Measurements from ENCODE around the gene SETBP1.

The SETBP1 gene

GRCh38 chr18:45049578-45050319 is 369.1 kb downstream of the SETBP1 start:
- DNase-seq = no peak

- DNase-seq = no peak
Measured at GRCh38 chr18:45050712-45051601, 370.3 kb downstream of the SETBP1 start.

- DNase-seq = no peak
Measured at GRCh38 chr18:45054636-45055035, 373.9 kb downstream of the SETBP1 start.

DNA sequence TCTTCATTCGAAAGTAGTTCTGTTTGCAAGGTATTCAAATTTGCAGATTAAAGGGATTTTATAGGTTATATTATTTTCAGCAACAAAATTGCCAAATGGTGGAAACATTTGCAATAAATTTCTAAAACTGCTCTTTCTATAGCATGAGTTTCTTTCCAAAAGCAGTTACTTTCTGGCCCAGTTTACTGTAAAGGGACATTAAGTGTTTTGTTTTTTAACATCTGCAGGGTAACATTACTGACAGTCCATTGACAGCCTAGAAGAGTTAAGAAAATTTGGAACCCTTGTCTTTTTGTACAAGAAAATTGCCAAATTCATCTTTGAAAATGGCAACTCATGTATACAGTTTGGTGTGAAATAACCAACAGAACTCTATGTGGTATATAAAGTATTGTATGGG is 375.1 kb downstream of the SETBP1 start:
- DNase-seq = no peak

DNA sequence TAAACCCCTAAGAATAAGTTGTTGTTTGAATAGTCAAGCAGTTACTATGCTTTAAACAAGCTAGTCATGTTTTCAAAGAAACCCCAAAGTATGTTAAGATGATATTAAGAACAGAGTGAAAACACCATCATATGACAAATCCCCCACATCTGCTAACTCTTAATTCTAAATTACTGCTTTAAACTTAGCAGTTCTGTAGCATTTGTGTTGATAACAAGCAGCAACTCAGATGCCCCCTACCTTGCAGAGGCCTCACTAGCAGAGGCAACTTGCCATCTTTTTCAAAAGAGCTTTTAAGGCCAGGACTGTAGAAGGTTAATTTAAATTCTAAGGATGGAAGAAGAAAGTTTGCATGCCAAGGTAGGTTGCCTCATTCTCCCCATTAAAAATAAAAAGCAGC is 376.2 kb downstream of the SETBP1 start:
- DNase-seq = no peak

- no peak for DNase-seq
Measured at GRCh38 chr18:45057955-45058600, 377.4 kb downstream of the SETBP1 start.

DNA sequence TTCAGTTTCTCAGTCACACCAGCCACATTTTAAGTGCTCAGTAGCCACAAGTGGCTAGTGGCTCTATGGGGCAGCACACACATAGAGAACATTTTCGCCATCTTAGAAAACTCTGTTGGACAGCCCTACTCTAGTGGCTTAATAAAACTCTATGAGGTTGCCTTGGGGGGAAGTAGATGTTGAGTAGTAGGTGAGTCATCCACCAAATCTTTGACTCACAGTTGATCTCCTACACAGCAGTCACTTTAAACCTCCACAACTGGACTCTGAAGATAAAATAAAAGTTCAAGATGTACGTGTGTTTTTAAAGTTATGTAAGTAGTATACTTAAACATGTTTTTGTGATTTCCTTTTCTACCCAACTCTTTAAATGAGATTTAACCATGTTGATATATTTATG is 379.0 kb downstream of the SETBP1 start:
- no peak for DNase-seq

DNA sequence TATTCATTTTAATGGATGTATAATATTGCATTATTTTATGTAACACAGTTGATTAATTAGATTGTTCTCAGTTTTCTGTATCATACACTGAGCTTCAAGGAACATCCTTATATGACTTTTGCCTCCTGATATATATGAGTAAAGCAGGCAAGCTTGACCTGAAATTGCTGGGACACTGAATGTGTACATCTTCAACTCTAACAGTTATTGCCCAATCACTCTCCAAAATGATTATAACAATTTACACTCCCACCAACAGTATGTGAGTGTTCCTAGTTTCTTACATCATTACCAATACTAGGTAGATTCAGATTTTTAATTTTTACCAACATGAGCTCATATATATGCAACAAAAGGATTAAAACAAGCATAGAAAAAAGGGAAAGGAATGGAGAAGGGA is 379.4 kb downstream of the SETBP1 start:
- DNase-seq = no peak

DNA sequence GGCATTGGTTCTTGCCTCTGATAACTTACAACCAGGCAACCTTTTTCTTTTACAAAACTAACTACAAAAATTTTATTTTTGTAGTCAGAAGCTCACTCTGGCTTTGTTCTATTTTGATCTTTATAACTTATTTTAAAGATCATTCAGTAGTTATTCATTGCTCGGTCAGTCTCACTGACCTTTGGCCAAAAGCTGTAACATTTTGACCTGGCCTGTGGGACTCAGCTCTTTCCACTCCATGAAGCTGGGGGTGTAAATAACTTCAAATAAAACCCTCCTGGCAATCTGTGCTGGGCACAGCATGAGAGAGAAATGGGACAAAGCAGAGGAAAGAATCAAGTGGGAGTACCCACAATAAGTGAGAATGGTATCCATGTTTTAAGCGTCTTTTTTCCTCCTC is 380.7 kb downstream of the SETBP1 start:
- no peak for DNase-seq

GRCh38 chr18:45063246-45064038 is 382.8 kb downstream of the SETBP1 start:
- DNase-seq = no peak

GRCh38 chr18:45066210-45066609 is 385.5 kb downstream of the SETBP1 start:
- DNase-seq = no peak

DNA sequence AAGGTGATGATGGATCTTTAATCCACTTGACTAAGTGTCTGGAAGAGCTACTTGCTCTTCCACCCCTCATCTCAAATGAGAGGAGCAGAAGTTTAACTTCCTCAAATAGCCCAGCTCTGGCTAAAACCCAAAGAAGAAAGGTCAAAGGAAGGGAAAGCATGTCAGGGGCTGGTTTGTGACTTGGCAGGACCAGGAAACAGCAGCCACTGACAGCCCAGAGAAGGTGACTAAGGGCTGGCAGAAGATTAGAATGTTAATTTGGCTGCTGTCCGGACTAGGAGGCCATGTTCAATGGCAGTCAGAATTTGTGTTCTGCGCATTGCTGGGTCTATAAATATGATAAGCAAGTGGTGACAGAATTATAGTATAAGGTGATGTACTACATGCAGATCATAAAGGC is 386.2 kb downstream of the SETBP1 start:
- DNase-seq = no peak

- DNase-seq = no peak
Measured at GRCh38 chr18:45068400-45069094, 387.9 kb downstream of the SETBP1 start.

GRCh38 chr18:45069546-45069945 is 388.9 kb downstream of the SETBP1 start:
- DNase-seq = no peak

GRCh38 chr18:45071956-45072355 is 391.3 kb downstream of the SETBP1 start:
- DNase-seq = no peak

GRCh38 chr18:45073556-45073955 is 392.9 kb downstream of the SETBP1 start:
- DNase-seq = no peak

DNA sequence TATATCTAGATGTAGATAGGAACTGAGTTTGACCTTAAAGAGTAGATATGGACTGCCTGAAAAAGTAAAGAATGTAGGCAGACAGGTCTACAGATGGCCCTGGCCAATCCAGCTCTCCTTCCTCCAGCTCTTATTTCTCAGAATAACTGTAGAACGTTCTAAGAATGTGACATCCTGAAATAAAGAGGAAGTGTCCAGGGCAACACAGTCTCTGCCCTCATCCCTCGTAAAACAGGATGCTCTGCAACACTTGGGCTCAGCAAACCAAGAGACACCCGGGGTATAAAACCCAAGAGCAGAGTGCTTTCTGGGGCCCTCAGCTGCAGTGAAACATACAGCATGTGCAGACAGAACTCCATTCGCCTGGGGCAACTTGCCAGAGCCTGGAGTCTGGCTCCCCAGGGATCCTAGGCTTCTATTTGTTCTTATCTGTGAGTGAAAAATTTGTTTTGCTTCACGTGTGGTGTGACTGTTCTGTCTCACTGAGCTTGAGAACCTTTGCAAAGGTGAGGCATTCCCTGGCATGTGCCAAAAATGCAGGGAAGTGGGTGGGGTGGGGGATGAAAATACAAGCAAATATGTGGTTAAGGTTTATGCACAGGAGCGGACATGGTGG is 401.0 kb downstream of the SETBP1 start:
- DNase-seq = no peak

DNA sequence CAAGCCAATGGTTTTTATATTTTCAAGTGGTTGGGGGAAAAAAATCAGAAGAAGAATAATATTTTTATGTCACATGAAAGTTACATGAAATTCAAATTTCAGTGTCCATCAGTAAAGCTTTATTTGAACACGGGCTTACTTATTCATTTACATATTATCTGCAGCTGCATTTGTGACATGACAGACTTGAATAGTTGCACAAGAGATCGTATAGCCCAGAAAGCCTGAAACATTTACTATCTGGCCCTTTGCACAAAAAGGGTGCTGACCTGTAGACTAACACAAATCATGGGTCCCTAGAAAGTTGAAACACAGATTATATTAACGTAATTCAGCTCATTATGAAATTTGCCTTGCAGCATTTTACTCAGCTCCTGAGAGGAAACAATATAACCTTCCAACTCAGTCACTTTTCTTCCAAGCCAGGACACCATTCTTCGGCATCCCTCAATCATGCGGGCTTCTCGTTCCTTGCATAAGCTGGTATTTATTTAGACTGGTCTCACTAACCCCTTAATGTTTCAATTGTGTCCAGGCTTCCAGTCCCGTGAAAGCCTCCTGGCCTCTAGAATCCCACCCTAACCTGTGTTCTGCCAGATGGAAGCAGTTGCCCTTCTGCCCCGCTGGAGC is 402.7 kb downstream of the SETBP1 start:
- DNase-seq = no peak

DNA sequence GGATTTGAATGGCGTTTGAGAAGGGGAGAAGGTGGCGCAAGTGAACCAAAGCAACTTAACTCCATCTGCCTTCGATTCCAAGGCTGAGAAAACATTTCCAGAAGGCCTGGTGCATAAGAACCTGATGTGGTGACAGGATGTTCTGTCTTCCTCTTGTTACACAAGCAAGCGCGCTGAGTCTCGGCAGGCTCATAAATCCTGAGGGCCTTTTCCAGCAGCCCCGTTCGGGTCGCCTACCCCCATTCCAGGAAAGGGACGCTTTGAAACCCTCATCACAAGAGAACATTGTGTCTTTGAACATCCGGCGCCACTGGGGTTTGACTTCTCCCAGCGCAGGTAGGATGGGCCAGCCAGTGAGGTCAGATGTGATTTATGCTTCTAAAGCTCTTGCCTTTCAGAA is 403.5 kb downstream of the SETBP1 start:
- no peak for DNase-seq

DNA sequence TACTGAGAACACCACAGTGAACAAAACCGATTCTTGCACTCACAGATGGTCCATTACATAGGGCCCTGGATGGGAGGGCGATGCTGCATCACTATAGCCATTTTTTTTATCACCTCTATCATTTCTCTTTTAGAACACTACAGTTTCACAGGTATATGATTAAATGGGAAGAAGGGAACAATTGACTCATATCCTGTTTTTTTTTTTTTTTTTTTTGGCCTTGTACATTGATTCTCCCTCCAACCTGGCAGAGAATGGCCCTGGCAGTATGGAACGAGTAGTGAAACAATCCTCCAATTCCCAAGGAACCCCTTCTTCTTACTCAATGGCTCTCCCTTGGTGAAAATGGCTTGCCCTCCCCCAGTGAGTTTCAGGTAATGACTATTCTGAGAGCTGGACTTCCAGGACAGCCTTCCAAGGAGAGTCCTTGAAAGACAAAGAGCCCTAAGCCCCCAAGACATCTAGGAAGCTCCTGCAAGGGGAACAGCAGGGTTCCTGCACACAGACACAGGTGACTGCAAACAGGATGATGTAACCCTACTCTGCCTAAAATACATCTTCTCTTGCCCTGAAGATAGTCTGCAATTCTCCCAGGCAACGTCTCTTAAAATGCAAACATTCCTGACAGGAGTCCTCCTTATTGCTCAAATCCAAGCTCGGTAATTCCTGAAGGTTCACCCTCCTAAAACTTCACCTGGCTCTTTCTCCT is 405.4 kb downstream of the SETBP1 start:
- no peak for DNase-seq

DNA sequence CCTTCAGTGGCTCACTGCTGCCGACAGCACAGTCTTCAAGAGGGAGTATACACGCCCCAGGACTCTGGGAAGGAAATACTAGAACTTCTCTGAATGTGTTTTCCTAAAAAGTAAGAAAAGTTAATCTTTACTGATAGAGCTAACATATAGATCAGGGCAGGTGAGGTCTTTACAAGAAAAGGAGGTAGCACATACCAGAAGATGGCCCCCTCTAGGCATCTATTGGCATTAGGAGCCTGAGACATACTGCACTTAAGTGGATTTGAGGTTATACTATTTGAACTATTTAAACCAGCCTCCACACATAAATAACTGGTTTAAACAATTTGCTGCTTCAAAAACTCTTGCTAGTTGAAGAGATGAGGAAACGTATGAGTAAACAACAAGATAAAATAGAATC is 406.1 kb downstream of the SETBP1 start:
- DNase-seq = no peak

Measured in NCI-H1092 treated with DMSO at 0.1 percent for 48 hours (cell line).